Right renal pelvis (tissue), 4 donors: Measurements from ENCODE around the gene PXDC1. TPM values are rescaled to one million over a fixed set of nuclear protein-coding genes. Genes with fewer than 3 reads are reported as not detected.

ENCODE experiments used
- DNase-seq, 4 donors: peaks; one replicate each; pipeline ENCODE4 v3.0.0-alpha.2; 2013; ENCODE audit warnings: low read depth in 4 of 4, low spot score in 3 of 4, missing footprints in 1 of 4
- polyA plus RNA-seq, 4 donors: library from polyadenylated mRNA; unstranded; fragments of 120-200 nt; gene quantifications; one replicate each; pipeline ENCODE4 v1.2.1, GENCODE V29; 2013; ENCODE audit not compliant: insufficient read length in 4 of 4

Gene PXDC1
- polyA plus RNA-seq, 4 donors = 22.1 to 23.0 (median 22.9) TPM

GRCh38 chr6:3719462-3720308 is 31.8 kb downstream of the PXDC1 start:
- no peak for DNase-seq

- no peak for DNase-seq
Observed at GRCh38 chr6:3718407-3718806, 33.1 kb downstream of the PXDC1 start.

DNA sequence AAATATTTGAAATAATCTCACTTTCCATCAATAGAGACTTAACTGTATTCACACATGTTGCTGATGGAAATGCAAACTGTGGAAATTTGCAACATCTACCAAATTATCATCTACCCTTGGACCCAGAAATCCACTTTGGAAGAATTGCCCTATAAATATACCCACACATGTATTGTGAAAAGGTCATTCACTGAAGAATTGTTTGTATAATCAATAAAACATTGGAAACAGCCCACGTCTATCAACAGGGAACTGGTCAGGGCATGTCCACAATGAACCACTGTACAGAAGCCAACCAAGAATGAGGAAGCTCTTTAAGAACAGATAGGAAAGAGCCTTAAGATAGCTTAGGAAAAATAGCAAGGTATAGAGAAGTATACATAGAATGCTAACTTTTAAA is 36.2 kb downstream of the PXDC1 start:
- DNase-seq = no peak

DNA sequence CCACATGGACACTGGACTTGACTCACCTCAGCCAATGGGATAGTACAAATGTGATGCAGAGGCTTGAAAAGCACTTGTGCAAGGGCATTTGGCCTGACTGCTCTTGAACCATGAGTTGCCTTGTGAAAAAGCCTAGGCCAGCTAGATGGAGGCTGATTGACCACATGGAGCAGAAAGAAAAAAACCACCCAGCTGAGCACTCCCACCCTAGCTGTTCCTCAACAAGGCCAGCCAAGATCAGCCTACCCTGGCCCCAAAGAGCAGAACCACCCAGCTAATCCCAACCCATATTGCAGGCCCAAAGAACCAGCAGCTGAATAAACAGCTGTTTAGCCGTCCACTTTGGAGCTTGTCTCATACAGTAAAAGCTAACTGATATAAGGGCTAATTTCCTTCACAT is 36.7 kb downstream of the PXDC1 start:
- no peak for DNase-seq

DNA sequence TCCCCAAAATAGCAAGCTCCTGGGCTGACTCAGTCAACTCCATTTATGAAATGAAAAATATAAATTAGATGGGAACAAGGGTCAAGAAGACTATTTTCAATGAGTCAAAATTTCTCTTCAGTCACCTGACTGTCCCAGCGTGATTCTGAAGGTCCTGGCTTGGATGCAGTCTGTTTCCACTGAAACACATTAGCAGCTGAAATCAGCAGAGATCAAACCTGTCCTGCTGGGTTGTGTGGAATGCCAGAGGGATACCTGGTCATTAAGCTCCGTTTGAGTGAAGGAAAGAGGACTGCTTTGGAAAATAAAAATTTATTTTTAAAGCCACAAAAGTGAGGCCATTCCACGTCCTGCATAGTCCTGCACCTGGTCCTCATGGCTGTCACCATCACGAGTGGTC is 37.4 kb downstream of the PXDC1 start:
- DNase-seq = no peak

GRCh38 chr6:3712827-3713665 is 38.5 kb downstream of the PXDC1 start:
- DNase-seq = no peak

- no peak for DNase-seq
Observed at GRCh38 chr6:3711776-3712175, 39.7 kb downstream of the PXDC1 start.

DNA sequence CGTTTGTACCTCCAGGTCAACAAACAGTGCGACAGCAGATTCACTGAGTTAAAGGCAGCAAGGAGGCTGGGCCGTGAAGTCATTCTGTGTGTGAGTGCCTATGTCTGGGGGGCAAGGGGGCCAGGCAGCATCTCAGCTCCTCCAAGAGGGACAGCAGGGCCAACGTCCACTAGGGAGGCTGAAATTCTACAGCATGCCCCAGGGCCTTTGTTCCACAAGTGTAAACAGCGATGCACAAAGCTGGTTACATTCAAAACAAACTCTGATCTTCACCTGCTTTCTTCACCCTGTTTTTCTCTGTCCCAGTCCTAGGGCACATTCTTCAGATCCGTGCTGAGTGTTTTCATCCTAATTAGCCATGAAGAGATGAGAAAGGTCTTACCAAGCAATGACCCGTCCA is 41.1 kb downstream of the PXDC1 start:
- no peak for DNase-seq

- DNase-seq = no peak
Observed at GRCh38 chr6:3708540-3708939, 43.0 kb downstream of the PXDC1 start.

- no peak for DNase-seq
Observed at GRCh38 chr6:3707751-3708412, 43.6 kb downstream of the PXDC1 start.

GRCh38 chr6:3707024-3707423 is 44.5 kb downstream of the PXDC1 start:
- DNase-seq = no peak

GRCh38 chr6:3706547-3706946 is 45.0 kb downstream of the PXDC1 start:
- no peak for DNase-seq

GRCh38 chr6:3701631-3702030 is 49.9 kb downstream of the PXDC1 start:
- no peak for DNase-seq

GRCh38 chr6:3699231-3699630 is 52.3 kb downstream of the PXDC1 start:
- no peak for DNase-seq

GRCh38 chr6:3698021-3698420 is 53.5 kb downstream of the PXDC1 start:
- no peak for DNase-seq

GRCh38 chr6:3697609-3698008 is 53.9 kb downstream of the PXDC1 start:
- DNase-seq = no peak

DNA sequence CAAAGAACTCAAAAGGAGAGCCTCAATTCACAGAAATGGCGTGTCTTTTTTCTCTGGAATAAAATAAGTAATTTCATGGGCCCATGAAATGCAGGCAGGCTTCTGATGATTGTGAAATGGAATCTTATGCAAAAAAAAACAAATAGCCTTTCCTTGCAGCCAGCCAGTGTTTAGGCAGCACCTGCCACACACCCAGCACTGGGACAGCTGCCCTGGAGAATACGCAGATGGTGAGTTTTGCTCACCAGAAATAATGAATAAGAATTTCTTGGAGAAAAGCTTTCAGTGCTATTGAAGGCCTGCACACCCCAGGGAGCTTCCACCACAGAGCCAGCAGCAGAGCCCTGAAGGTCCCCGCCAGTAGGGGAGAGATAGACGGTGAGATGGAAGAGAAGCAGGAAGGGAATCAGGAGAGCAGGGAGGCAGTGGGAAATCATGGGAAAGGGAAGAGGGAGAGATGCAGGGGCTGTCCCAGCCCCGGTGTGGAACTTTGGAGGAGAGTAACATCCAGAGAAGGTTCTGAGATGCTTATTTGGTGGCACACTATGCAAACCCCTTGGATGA is 54.9 kb downstream of the PXDC1 start:
- no peak for DNase-seq

DNA sequence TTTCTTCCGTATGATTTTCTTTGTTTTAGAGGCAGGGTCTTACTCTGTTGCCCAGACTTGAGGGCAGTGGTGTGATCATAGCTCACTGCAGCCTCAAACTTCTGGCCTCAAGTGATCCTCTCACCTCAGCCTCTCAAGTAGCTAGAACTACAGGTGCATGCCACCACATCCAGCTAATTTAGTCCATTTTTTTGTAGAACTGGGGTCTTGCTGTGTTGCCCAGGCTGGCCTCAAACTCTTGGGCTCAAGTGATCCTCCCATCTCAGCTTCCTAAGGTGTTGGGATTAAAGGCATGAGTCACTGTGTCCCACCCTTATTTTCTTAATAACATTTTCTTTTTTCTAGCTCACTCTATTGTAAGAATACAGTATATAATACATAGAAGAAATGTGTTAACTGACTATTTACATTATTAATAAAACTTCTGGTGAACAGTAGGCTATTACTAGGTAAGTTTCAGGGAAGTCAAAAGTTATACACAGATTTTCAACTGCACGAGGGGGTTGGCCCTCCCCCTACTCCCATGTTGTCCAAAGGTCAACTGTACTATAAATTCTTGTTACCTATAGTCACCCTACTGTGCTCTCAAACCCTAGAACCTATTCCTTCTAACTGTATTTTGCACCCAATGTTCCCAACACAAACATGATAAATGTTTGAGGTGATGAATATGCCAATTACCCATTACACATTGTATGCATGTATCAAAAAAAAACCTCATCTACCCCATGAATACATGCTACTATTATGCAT is 56.3 kb downstream of the PXDC1 start:
- DNase-seq = no peak

DNA sequence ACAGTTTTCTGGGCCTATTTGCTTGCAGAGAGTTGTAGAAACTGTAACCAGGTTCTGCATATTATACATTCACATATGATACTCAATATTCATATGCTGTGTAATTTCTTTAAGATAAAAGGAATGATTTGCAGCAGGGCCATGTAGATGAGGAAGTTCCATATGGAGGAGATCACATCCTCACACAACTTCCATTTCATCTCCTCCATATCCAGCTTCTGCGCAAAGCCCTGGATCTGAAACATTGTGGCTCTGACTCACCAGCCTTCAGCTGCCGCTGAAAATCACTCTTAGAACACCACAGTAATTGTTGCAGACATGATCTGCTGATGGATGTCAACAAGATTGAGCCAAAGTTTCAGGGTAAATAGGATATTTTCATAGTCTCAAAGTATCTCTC is 57.7 kb downstream of the PXDC1 start:
- no peak for DNase-seq

GRCh38 chr6:3690506-3690905 is 61.0 kb downstream of the PXDC1 start:
- no peak for DNase-seq
